Stimulated activated CD4-positive, alpha-beta T cell treated with anti-CD3 and anti-CD28 coated beads, Interleukin-12 subunit alpha, Interleukin-12 subunit beta, amount 100 ng/mL, for 24 hours (primary cell): Measurements from ENCODE around the gene PCSK6.
"Not testable (repeated sequence)": the region's sequence is repeated elsewhere in the genome, so short reads cannot be mapped to it uniquely, and the experiment has no call there.

Source experiments
- DNase-seq, 2 experiments: peaks; one replicate each; pipeline ENCODE4 v3.0.0-alpha.2; 2020; ENCODE audit warnings: low read depth in 2 of 2

The PCSK6 gene

DNA sequence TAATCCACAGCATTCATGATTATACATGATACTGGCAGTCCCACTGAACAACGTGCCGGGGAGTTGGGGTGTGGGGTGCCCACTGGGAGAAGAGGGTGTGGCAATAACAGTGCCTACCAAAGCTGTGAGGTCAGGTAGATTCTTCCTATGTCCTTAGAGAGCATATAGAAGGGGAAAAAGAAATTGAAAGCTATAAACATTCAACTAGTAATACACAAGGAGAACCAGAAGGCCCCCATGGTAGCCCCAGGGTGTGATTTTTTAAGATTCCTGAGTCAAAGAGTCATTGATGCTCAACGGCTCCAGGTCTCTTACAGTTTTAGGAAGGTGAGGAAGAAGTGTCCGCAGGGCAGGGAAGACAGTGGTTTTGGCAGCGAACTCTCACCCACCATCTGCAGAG lies 25.8 kb downstream of the PCSK6 start:
- DNase-seq, result not testable (repeated sequence)

DNA sequence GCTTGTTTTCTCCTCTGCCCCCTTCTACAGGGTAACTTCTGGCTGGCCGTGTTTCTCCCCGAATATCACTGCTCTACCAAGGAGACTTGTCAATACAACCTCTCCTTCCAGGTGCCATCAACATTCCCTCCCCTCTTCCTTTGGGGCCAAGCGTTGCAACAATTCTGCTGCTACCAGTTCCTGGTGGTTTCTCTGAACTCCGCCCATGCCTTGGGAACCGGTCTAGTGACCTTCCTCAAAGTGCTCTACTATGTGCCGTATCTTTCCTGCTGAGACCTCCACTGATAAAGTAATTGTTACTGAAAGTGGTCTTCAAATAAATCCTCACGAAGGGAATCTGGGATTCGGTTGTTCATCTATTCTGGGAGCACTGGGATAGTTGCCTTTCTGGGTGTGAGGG lies 26.2 kb downstream of the PCSK6 start:
- no peak for DNase-seq

DNA sequence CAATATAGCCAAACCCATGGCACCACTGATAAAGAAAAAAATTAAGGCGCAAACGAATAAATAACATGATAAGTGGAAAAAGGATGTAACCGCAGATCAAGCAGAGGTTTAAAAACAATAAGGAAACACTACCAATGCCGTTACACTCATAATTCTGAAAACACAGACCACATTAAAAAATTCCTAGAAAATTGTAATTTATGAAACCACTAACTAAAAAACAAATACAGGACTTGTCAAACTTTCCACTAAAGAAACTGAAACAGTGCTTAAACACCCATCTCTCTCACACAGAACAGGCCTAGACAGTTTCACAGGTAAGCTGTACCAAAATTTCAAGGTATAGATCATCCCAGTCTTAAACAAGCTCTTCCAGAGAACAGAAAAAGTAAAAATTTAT lies 28.4 kb downstream of the PCSK6 start:
- DNase-seq, result no peak

DNA sequence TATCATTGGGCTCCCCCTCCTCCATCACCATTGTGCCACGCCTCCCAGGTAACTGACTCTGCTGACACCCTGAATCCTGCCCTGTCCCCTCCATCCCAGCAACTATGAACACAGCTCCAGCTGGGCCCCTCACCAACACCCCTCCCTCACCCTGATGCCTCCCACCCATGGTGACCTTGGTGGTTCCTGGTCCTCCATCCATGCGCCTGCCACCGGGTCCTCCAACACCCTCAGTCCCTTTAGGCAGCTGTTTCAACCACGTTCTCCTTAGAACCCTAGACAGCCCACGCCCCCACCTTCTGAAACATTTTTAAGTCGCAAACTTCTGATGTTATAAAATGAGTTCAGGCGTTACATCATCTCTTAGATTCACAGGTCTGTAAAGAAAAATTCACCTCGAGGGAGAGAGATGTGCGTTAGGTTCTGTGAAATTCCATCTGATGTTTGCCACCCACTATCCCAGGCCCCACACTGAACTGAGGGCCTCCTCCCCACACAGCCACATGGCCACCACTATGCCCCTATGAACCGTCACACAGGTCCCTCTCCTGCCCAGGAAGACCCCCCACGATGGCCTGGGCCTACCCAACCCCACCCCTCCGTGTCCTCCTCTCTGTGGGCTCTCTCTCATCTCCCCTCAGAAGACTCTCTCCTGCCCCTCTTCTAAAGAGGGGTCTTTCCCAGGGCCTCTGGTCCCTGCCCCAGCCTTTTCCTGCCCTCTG lies 29.8 kb downstream of the PCSK6 start:
- DNase-seq, result no peak

DNA sequence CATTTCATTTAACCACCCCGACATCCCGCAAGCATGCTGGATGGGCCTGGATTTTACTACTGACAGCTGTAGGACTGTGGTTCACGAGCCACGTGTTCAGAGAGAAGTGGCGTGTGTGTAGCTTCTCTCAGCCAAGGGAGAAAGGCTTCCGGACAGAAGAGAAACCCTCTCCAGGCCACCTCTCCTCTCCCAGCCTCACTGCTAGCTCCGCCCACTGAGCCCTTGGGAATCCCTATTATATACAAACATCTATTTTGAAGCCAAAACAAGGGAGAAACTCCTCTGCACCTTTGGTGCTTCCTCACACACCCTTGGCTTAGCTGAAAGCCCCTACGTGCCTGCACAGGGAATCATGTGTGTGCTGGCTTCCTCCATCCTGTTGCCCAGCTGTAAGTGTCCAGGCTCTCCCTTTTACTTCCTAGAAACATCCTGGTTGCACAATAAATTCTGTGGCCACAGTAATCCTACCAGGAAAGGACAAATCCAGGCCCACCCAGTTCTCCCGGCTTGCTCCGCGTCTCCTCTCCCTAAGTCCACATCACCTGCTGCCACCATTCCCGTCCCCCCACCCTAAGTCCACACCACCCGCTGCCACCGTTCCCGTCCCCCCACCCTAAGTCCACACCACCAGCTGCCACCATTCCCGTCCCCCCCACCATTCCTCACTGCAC lies 30.5 kb downstream of the PCSK6 start:
- no peak for DNase-seq

DNA sequence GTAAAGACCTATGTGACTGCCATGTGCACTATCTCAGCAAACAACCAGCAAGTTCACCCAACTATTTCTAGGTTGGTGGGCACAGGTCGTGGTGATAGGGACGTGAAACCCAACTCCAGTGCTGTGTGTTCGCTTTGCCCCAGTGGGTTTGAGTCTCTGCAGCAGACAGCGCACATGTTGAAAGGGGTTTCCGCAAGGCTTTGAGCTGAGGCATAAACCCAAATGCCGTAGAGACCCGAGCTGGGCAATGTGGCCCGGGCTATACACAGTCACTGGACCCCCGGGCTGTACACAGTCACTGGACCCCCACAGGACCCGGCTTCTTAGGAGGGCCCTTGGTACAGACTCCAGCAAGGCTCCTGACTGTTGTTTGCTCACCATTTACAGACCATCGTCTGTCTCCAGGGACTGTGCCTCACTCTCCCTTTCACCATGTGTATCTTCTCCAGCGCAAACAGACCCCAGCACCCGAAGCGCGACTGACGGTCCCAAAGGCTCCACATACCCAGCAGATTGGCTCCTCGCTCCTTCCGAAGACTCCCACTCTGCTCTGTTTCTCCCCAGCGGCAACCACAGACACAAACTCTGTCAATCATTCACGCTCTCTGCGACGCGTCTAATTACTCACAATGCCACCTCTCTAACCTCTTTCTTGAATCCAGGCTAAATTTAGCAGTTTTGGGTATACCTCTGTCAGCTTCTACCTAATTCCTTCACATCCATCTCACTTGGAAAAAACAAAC lies 31.2 kb downstream of the PCSK6 start:
- no peak for DNase-seq

DNA sequence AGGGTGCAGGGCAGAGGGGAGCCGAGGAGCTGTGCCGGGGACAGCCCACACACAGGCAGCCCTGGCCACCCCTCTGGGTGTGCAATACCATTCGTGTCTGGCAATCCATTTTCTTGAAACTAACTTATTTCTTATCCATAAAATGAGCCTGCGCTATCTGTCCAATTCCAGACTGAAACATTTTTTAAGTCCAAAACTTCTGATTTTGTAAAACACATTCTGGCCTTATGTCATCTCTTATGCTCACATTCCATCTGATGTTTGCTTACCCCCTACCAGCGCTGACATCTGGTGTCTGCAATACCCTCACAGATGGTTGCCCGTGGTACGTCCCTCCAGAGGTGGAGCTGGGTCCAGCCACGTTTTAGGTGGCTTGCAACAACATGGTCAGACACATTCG lies 31.8 kb downstream of the PCSK6 start:
- DNase-seq, result no peak

DNA sequence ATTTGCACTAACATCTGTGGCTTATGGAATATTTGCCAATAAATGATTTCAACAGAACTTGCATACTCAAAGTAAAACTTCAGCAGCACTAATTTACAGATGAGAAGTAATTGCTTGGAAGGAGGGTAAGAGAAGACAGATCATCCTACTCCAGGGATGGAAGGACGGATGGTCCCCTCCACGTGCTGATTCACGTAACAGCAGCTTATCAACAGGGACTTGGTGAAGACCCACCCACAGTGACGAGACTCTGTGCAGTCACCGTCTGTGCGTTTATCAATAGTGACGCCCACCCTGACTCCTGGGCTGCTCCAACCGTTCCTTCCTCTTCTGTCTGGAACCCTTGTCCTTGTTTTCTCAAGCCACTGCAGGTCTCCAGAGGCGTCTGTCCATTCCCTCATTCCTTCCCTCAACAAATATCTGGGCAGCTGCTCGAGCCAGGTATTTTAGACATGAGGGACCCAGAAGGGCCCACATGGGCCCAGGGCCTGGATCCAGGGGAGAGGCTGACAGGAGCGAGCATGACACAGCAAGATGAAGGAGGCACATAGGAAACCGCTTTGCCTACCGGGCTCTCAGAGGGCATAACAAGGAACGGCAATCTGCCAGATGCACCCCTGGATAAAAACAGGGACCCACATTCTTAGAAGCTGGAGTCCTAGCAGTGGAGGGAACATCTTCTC lies 33.3 kb downstream of the PCSK6 start:
- no peak for DNase-seq

DNA sequence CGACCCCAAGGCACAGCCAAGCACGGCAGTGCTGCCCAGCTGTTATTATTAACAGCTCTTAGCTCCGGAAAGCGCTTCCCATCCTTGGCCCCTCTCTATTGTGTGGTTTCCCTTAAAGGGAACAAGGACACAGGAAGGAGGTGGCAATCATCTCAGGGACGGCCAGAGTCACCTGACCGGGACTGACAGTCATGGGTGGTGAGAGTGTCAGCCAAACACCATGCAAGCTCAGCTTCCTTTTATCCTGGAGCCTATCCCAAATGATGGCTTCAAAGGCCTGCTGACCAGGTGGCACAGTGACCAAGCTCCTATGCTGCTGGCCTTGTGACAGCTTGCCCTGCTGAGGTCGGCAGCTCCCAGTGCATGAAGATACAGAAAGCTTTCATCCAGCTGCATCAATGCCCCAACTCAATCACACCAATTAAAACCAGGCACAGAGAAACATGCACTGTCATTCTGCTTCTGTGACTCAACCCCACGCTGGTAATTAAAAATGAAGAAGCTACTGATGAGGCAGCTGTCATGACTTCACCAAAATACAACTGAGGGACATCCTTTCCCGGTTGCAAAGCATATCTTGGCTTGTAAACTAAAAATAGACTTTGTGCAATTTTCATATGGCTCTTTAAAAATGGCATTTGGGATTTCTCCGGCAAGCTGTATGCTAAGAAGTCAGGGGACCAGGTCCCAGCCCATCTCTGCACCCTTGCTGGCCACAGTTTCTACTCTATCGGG lies 34.0 kb downstream of the PCSK6 start:
- no peak for DNase-seq

DNA sequence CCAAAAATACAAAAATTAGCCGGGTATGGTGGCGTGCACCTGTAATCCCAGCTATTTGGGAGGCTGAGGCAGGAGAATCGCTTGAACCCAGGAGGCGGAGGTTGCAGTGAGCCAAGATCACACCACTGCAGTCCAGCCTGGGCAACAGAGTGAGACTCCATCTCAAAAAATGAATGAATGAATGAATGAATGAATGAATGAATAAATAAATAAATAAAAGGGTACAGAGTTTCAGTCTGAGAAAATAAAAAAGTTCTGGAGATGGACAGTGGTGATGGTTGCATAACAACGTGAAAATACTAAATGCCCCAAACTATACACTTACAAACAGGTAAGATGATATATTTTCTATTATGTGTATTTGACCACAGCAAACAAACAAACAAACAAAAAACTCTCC lies 34.7 kb downstream of the PCSK6 start:
- not testable (repeated sequence) for DNase-seq

DNA sequence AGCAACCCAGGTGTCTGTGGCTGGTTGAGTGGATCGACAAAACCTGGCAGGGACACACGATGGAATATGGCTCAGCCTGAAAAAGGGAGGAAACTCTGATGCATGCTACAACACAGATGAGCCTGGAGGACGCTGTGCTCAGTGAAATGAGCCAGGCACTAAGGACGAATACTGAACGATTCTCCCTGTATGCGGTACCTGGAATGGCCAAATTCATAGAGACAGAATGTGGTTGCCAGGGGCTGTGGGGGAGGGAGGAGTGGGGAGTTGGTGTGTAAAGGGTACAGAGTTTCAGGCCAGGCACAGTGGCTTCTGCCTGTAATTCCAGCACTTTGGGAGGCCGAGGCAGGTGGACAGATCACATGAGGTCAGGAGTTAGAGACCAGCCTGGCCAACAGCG lies 35.1 kb downstream of the PCSK6 start:
- DNase-seq, result no peak

DNA sequence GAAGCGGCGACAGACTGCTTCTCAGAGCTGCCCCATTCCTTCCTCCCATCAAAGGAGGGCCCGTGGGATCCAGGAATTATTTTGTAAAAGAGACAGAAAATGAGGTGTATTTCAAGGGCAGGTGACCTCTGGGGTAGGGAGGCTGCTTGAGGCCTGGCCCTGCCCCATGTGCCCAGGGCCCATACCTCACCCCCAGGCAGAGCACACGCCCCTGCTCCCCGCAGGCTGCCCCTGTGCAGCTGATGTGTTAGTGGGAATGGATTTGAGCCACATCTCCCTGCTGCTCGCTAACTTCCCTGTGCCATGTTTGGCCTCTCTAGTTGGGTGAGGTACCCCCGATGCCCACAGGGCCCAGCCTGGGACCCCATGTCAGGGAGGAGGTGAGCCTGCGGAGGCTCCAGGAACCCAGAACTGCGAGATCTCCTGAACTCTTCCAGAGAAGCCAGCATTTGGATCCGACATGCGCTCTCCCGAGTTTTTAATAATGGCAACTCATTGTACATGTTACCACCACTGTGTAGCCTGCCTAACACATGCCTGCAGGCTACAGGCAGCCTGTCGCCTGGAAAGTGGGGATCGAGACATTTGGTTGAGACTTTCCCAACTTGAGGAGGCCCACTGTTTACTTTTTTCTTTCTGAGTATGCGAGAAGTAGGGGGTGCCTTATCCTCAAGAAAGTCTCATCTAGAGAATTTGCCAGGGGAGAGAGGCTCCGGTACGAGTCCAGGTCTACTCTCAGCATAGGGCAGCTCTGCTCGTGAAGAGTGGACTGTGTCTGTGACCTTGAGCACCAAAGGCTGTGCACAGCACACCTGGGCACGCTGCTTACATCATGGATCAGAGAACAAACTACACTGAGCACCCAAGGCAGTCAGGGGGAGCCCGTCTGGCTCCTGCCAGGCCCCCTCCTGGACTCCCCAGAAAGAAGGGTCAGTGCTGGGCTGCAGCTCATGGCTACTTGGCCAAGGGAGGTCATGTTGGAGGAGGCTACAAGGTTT lies 36.1 kb downstream of the PCSK6 start:
- DNase-seq, result no peak

DNA sequence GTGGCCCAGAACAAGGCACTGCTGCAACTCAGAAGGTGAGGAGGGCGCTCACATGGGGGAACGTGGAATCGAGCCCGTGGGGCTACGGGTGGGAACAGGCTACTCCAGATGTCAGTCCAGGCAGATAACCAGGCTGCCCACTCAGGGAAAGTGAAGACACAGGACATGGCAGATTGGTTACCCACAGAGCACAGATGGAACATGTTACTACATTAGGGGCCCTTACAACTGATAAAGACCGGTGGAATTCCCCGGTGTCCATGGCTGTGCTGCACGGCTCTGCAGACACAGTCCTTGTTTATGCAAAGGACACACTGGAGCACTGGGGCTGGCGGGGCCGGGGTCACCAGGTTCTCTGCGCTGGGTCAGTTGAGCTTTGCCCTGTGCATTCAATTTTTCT lies 36.9 kb downstream of the PCSK6 start:
- no peak for DNase-seq

DNA sequence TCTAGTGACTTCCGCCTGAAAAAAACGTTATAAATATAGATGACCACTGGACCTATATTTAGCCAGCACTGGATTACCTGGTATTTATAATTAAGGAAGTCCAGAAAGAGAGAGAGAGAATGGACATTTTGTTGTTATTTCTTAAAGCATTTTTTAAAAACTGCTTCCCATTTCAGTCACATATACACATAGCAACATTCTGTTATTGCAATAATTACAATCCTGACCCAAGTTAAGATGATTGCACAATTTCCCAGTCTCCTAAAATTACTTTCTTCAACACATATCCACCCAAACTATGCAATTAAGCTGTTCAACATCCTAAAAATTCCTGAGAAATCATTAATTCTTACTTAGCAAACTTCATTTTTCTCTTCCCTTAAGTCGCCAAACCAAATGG lies 37.7 kb downstream of the PCSK6 start:
- no peak for DNase-seq

DNA sequence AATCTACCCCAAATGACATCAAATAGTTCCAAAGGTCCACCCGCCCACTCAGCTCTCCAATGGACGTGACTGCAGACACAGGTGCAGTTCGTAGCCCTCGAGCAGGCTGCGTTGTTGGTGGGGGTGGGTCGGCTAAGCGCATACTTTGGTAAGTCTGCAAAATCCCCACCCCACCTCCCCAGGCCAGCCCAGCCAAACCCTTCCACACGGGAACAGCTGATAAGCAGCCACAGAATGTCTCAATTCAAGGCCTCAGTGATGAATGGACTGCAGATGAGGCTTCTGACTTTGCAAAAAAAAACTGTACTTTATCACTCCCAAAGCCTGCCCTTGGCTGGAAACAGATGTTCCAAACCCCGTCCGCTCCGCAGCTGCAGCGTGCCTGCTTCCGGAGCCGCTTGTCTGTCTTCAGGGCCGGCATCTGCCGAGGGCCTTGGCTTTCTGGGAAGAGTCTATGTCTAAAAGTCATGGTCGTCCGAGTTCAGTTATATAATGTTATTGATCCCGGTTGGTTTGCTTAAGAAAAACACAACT lies 38.2 kb downstream of the PCSK6 start:
- DNase-seq, result no peak

DNA sequence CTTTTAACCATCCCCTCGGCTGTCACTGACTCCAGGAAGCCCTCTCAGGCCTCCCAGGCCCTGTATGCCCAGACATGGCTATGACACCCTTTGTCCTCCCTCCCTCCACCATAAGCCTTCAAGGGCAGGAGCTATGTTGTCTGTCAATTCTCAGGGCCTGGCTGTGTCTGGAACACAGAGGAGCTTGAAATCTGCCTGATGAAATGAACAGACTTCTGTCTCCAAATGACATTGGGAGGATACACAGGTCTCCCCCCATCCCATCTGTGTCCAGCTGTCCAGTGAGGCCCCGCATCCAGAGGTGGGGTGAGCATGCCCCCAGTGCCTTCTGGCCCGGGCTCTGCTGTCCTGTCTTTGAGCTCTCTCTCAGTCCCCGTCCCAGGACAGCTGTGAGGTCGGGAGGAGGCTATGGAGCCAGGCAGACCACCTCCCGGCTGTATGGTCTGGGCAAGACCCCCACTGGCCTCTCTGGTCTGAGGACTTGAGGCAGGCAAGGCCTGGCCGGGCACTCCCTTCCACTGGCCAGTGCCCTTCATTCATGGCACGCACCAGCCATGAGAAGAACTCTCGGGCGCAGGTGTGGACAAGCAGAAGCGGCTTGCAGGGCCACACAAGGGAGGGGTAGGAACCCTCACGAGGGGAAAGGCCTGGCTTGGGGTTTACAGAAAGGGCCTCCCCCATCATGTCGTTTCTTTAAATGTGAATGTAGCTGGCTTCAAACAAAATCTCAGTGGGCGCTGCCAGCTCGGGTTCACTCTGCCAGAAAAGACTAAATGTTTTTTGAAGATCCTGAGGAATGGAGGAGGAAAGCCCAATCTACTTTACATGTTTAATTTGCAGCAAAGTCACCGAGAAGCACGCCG lies 38.9 kb downstream of the PCSK6 start:
- no peak for DNase-seq

DNA sequence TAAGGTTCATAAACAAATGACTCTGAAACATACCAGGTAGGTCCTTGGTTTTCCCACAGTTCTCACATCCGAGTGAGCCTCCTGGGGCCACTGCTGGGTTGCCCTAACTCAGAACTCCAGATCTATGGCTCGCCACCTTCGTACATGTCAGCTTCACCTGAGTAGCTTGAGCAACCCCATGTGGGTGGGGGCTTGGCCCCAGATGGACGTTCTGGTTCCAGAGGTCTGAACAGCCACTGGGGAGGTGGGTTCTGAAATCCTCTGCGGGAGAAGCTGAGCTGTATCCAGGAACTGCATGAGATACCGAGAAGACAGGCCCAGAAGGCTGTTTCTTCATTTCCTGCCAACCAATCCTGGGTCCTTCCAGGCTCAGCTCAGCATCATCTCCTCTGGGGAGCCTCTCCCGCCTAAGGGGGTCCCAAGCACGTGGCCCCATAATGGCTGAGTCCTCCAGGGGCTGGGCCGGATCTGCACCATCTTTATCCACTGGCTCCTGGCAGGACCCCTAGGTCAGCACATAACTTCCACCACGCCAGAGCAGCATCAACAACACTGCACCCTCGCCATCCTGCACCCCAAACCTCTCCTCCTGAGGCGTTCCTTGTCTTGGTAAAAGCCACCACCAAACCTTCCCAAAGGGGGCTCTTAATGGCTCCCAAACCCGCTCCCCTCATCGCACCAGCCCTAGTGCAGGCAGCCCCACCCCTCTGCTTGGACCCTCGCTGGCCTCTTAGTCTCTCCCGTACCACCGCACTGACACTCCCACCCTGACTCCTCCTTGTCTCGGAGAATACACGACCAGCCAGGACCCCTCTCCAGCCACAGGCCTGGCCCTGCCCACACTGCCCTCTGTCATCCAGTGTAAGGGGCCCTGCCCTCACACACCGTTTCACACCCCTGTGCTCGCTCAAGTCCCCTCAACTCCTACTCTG lies 39.8 kb downstream of the PCSK6 start:
- no peak for DNase-seq

DNA sequence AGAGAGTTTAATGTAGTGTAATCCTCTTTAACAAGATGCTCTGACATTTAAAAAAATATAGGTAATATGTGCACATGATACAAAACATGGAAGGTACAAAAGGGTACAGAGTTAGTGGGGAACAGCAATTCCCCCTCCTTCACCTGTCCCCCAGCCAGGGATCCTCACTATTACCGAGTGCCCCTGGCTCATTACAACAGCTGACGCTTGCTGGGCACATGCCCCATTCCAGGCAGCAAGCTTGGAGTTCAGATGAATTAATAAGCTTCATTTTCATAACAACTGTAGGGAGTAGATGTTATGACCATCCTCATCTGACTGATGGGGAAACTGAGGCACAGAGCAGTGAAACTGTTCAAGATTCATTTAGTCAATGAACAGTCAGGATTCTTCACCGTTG lies 41.2 kb downstream of the PCSK6 start:
- DNase-seq, result no peak
